Skeletal muscle cell (primary cell): ENCODE data around the gene SPATS2.
A peak's percentile ranks its signal among the peaks of the same experiment; 100 is the strongest.

Source experiments
- DNase-seq: peaks from one replicate; pipeline ENCODE4 v3.0.0-alpha.2; 2010; ENCODE audit warnings: low read depth
- H3K4me3 ChIP-seq: 2 replicates; pipeline ENCODE4 v1.5.1; 2011; ENCODE audit warnings: low read depth, mild to moderate bottlenecking, control low read depth, low read length, moderate library complexity

The SPATS2 gene

DNA sequence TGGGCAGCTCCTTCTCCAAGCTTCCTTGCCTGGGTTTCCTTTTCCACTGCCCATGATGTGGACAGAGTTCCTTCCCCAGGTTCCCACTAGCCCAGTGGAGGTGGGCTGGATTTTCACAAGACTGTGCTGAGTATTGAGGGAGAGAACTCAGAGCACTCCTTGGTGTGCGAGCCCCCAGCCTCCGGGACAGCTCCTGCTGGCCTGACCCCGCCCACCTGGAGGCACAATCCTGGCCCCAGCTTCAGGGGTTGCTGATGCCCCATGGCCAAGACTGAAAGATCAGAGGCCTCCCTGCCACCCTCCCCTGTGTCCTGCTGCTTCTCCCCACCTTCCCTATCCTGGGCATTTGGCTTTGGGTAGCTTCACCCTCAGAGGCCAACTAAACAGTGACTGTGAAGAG is 179.2 kb downstream of the SPATS2 start:
- H3K4me3 ChIP-seq: no peak overlapping the region

DNA sequence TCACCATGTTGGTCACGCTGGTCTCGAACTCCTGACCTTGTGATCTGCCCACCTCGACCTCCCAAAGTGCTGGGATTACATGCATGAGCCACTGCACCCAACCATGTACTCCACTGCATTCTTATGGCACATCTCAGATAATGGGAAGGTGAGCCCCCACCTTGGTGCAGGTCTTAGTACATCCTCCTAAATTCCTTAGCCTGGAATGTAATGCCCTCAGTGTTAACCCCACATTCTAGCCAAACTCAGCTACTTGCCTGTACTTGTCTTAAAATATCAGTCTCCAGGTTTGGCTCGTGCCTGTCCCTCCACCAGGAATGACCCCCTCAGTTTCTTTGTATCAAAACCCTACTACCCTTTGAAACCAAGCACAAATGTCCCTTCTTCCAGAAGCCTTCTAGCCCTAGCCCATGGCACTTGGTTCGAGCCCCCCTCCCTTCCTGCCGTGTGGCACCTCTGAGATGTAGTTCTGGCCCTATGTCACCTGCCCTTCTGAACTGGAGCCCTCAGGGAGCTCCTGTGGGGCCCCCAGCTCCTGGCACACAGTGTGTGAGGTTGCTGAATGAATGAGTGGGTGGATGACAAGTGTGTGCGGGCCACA is 179.9 kb downstream of the SPATS2 start:
- no peak overlapping the region for H3K4me3 ChIP-seq
- no peak for DNase-seq

More for the DNA sequence above, 179.2 kb downstream of the SPATS2 start:
- no peak for DNase-seq

GRCh38 chr12:49548481-49548821 is 181.2 kb downstream of the SPATS2 start:
- no peak for DNase-seq
- H3K4me3 ChIP-seq: peak overlapping the region; percentile 30

GRCh38 chr12:49548822-49549648 is 181.8 kb downstream of the SPATS2 start:
- no peak for DNase-seq
- peak overlapping the region; percentile 30 for H3K4me3 ChIP-seq

DNA sequence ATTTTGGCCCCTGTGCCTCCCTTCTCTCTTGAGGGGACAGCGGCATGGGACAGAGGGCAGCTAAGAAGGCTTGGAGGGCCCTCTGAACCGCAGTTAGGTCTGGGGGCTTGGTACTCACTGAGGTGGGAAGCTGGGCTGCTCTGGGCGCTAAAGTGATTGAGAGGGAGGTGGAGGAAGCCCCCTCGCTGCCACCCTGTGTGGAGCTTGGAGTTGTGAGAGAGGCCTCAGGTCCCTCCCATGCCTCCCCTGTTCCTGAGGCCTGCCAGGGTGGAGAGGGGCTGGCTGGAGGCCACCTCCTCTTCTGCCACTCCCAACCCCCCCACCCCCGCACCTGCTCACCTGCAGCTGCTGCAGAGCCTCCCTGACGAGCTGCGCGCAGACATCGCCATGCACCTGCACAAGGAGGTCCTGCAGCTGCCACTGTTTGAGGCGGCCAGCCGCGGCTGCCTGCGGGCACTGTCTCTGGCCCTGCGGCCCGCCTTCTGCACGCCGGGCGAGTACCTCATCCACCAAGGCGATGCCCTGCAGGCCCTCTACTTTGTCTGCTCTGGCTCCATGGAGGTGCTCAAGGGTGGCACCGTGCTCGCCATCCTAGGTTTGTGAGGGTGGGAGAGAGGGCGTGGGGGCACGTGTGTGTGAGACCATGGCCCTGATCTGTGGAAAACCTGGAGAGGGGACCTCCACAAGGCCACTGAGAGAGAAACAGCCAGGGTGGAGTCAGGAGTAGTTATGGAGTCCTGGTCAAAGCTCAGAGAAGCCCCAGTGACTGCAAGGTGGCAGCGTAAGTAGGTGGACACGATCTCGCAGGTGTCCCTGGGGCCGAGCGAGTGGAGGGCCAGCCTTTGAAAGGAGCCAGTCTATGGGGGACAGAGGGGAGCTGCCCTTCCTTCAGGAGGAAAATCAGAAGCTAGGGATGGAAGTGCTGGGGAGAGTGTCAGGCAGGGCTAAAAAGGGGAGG is 182.8 kb downstream of the SPATS2 start:
- H3K4me3 ChIP-seq: no peak overlapping the region
- DNase-seq: no peak

DNA sequence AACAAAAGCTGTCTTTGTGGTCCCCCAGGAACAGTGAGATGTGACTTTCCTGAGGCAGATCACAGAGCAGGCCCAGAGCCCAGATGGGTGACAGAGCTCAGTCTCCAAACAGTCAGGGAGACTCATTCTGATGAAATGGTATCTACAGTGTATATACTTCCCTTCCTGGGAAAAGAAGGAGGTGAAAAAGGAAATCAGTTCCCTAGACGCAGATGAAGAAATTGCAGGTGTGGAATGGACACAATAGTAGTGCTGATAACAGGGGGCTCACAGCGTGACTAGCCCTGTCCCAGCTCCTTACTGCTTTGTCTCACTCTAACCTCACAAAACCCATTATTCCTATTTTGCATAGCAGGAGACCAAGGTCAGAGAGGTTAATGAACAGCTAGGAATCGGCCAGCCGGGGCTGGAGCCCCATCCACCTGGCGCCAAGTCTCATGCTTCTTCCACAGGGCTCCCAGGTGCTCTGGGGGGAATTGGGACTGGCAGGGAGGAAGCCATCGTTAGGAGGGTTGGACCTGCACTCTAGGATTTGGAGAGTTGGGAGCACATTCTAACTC is 183.5 kb downstream of the SPATS2 start:
- no peak for DNase-seq
- no peak overlapping the region for H3K4me3 ChIP-seq

- no peak overlapping the region for H3K4me3 ChIP-seq
- DNase-seq: no peak
Observed at GRCh38 chr12:49552014-49552413, 184.8 kb downstream of the SPATS2 start.

- H3K4me3 ChIP-seq: no peak overlapping the region
- DNase-seq: no peak
Observed at GRCh38 chr12:49552425-49552824, 185.2 kb downstream of the SPATS2 start.

DNA sequence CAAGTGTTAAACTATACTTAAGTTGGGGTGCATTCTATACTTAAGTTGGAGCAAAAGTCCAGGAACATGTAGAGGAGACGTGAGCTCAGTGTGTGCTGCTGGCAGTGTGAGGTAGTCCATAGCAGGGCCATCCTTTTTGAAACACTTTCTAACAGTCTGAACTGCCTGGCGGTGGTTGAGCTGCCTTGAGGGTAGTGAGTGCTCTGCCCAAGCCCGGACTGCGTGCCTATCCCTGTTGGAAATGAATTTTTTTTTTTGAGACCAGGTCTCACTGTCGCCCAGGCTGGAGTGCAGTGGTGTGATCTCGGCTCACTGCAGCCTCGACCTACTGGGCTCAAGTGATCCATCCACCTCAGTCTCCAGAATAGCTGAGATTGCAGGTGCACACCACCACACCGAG is 185.6 kb downstream of the SPATS2 start:
- H3K4me3 ChIP-seq: no peak overlapping the region
- no peak for DNase-seq

- no peak overlapping the region for H3K4me3 ChIP-seq
- DNase-seq: no peak
Observed at GRCh38 chr12:49553512-49554088, 186.3 kb downstream of the SPATS2 start.

DNA sequence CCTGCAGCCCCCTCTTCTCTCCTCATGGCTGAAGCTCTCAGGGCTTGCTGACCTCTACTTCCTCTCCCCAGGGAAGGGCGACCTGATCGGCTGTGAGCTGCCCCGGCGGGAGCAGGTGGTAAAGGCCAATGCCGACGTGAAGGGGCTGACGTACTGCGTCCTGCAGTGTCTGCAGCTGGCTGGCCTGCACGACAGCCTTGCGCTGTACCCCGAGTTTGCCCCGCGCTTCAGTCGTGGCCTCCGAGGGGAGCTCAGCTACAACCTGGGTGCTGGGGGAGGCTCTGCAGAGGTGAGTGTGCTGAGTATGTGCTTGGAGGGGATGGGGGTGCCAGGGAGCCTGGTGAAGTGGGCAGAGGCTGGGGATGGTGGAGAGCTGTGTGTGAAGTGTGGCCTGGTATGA is 187.0 kb downstream of the SPATS2 start:
- no peak for DNase-seq
- no peak overlapping the region for H3K4me3 ChIP-seq

DNA sequence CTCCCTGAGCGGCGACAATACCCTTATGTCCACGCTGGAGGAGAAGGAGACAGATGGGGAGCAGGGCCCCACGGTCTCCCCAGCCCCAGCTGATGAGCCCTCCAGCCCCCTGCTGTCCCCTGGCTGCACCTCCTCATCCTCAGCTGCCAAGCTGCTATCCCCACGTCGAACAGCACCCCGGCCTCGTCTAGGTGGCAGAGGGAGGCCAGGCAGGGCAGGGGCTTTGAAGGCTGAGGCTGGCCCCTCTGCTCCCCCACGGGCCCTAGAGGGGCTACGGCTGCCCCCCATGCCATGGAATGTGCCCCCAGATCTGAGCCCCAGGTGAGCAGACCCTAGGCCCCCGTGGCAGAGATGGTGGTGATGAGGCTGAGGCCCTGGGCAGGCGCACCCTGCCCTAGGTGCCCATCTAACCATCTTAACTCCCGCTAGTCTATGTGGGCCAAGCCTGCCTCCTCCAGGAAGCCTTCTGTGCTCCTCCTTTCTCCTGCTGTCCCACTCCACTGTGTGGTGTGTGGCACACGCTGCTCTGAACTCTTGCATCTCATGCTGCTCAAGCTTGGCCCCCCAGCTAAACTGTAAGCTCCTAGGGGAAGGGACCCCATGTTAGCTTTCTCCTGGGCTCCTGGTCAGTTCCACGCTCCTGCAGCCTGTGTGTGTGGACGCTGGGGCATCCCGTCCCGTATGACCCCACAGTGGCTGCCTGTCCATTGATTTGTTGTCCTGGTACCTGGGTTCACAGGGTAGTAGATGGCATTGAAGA is 188.5 kb downstream of the SPATS2 start:
- no peak for DNase-seq
- H3K4me3 ChIP-seq: no peak overlapping the region

DNA sequence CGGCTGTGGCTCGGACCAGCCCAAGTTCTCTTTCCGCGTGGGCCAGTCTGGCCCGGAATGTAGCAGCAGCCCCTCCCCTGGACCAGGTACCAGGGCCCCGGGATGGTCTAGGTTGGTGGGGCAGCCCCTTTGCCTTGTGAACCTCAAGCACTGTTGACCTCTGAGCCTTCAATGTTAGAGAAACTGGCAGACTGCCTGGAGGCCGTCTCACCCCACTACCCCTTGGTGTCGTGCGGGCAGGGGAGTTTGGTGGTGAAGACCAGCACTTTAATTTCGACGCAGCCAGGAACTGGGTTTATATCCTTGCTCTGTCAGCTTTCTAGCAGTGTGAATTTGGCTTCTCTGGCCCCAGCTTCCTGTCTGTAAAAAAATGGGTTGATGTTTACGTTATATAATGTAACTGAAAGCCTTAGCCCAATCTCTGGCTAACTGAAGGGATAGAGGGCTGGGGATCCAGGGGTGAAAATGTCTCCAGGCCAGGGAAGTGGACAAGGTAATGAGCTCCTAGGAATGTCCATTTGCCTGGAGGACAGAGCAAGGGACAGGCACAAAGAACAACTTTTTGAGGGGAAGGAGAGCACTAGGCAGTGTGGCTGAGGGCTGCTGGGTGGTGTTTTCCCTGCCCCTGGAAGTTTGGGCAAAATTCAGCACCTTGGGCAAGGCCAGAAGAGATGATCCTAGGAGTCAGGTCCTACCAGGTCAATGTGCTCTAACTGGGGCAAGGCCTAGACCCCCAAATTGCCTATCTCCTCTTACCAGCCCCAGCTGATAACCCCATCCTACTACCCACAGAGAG is 189.3 kb downstream of the SPATS2 start:
- DNase-seq: no peak
- no peak overlapping the region for H3K4me3 ChIP-seq

GRCh38 chr12:49557187-49557916 is 190.1 kb downstream of the SPATS2 start:
- no peak for DNase-seq
- H3K4me3 ChIP-seq: no peak overlapping the region

- no peak overlapping the region for H3K4me3 ChIP-seq
- no peak for DNase-seq
Observed at GRCh38 chr12:49557917-49558215, 190.6 kb downstream of the SPATS2 start.

DNA sequence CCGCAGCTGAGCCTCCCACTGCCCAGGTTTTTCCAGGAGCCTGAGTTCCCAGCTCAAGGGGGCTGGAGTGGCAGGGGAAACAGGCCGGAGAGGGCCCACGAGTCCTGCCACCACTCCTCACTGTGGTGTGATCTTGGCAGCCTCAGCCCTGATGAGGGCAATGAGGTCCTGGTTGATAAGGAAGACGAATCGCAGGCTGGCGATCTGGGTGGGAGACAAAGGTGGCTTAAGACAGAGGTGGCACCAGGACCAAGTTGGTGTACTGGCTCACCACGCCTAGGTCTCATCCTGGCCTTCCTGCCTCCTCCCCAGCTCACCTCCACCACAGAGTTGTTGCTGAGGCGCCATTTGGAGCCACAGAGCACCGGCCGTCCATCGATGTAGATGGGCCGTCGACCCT is 191.3 kb downstream of the SPATS2 start:
- no peak for DNase-seq
- H3K4me3 ChIP-seq: no peak overlapping the region

DNA sequence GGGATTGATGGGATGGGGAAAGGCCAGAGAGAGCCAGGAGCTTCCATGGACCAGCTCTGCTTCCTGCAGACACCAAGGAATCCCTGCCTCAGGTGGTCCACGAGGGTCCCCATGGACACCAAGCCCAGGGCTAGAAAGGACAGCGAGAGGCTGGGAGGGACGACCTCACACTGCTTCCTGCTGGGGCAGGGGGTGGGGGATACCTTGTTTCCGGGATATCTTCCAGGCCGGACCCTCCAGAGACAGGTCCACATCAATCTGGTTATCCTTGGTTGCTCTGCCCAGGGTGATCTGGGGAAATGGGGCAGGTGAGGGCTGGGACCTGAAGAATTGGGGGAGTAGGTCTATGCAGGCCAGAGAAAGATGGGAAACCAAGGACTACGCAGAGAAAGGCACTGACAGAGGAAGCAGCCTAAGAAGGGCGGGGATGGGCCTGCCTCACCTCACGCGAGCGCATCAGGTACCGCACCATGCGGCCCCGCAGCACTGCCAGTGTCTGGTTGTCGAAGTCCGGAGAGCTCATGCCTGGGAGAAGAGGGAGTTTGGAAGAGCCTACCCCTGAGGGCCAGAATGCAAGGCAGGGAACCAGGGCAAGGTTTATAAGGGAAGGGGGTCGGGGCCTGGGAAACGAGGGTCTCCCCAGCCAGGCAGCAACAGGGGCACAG is 191.9 kb downstream of the SPATS2 start:
- no peak for DNase-seq
- no peak overlapping the region for H3K4me3 ChIP-seq
